ENCODE results near the gene NKPD1. TPM values are rescaled to one million over a fixed set of nuclear protein-coding genes. Genes with fewer than 3 reads are reported as not detected.

The NKPD1 gene
- total and polyA plus RNA-seq, 8 donors: 0.08 to 0.24 (median 0.17) TPM; not detected in 2

- intact Hi-C loops (cut with DNase I): no loop called here
- no peaks in the 10 kb centered on the region for H3K36me3 ChIP-seq
- no peak overlapping the region for H3K27ac ChIP-seq
- no peak overlapping the region for H3K4me3 ChIP-seq
- ATAC-seq: peak; percentile 9
- H3K27me3 ChIP-seq: peaks cover 29 to 90% of the 10 kb centered on the region in 2 donors
- TF ChIP-seq CTCF (IDR thresholded peaks at IDR 0.05): no peak
- no peaks in the 10 kb centered on the region for H3K9me3 ChIP-seq
- H3K4me1 ChIP-seq: peaks cover 22 to 29% of the 10 kb centered on the region in 2 donors
- DNase-seq: no peak
Observed at GRCh38 chr19:45154064-45154827, 6.5 kb downstream of the NKPD1 start.

GRCh38 chr19:45153339-45154063 is 7.3 kb downstream of the NKPD1 start:
- peak; percentile 61 for ATAC-seq
- Histone ChIP-seq H3K36me3 (peaks cover 0 to 4% of the 10 kb centered on the region in 2 donors), H3K27me3 (peaks cover 29 to 83% of the 10 kb centered on the region in 2 donors)

GRCh38 chr19:45152504-45153338 is 8.1 kb downstream of the NKPD1 start:
- no peak for TF ChIP-seq CTCF (IDR thresholded peaks at IDR 0.05)
- peak in 1 of 4 donors; percentile 48 for DNase-seq
- peak overlapping the region in 1 of 2 donors; percentile 17 for H3K4me3 ChIP-seq
- intact Hi-C loops (cut with DNase I): no loop called here
- peaks cover 22 to 29% of the 10 kb centered on the region in 2 donors for H3K4me1 ChIP-seq
- peaks cover 29 to 75% of the 10 kb centered on the region in 2 donors for H3K27me3 ChIP-seq
- H3K27ac ChIP-seq: no peak overlapping the region
- peak; percentile 66 for ATAC-seq
- no peaks in the 10 kb centered on the region for H3K9me3 ChIP-seq
- H3K36me3 ChIP-seq: peaks cover 0 to 11% of the 10 kb centered on the region in 2 donors

More at GRCh38 chr19:45153339-45154063, 7.3 kb downstream of the NKPD1 start:
- TF ChIP-seq CTCF (IDR thresholded peaks at IDR 0.05): no peak
- no peaks in the 10 kb centered on the region for H3K9me3 ChIP-seq
- intact Hi-C loops (cut with DNase I): no loop called here
- H3K4me1 ChIP-seq: peaks cover 22 to 29% of the 10 kb centered on the region in 2 donors
- no peak overlapping the region for H3K27ac ChIP-seq
- H3K4me3 ChIP-seq: peak overlapping the region in 1 of 2 donors; percentile 17
- DNase-seq: peak in 1 of 4 donors; percentile 44

- Histone ChIP-seq H3K4me1 (peaks cover 22 to 29% of the 10 kb centered on the region in 2 donors), H3K9me3 (no peaks in the 10 kb centered on the region), H3K27me3 (peaks cover 29 to 67% of the 10 kb centered on the region in 2 donors), H3K27ac (no peak overlapping the region), H3K4me3 (peak overlapping the region in 1 of 2 donors; percentile 17), H3K36me3 (peaks cover 0 to 18% of the 10 kb centered on the region in 2 donors)
- ATAC-seq (no peak), DNase-seq (no peak)
- TF ChIP-seq CTCF (IDR thresholded peaks at IDR 0.05): no peak
- intact Hi-C loops (cut with DNase I): no loop called here
Observed at GRCh38 chr19:45151821-45152503, 8.8 kb downstream of the NKPD1 start.

Data from left lung (tissue), 10 donors.